NCI-H345 treated with DMSO at 0.1 percent for 48 hours (cell line): ENCODE results near the gene GNPDA1.

Experiments used
- DNase-seq: peaks from one replicate; lab custom pipeline; 2025; ENCODE audit not compliant: unreplicated experiment; lab: John Stamatoyannopoulos, UW

GNPDA1 gene

DNA sequence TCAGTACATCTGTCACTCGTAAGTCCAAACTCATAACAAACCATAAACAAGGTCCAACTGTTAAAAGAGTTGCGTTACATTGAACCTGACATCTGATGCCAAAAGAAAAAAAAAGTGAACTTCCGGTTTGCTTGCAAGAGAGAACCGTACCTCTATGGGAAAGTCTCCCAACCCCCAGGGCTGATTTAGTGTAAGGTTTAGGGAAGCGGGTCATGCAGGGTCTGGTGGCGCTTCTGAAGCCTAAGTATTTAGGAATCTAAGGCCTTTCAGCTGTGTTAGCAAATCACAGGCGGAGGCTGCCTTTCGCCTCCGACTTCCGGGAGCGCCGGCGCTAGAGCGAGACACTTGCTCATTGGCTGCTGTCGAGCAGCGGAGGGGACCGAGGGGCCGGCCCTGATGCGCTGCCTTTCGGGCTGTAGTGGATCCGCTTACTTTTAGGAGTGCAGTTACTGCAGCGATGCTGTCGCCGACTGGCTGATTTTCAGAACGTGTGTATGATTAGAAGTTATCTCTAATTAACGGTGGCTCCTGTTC is 12.0 kb upstream of the GNPDA1 start:
- peak; percentile 98 for DNase-seq

DNA sequence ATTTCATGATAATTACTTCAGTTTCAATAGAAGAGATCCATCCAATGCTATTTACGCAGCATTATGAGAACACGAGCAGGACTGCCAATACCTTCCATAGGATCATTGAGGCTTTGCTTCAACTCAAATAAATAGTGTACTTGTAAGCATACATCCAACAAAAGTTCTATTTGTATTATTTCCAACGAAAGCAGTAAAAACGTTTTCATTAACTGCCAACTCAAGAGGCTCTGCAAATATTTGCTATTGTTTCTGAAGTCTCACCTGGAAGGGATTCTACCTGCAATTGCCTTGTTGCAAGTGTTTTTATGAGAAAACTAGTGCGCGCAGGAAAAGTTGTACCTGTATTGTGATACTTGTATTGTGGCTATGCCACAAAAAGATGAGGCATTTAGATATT is 11.0 kb upstream of the GNPDA1 start:
- DNase-seq, result peak; percentile 4

DNA sequence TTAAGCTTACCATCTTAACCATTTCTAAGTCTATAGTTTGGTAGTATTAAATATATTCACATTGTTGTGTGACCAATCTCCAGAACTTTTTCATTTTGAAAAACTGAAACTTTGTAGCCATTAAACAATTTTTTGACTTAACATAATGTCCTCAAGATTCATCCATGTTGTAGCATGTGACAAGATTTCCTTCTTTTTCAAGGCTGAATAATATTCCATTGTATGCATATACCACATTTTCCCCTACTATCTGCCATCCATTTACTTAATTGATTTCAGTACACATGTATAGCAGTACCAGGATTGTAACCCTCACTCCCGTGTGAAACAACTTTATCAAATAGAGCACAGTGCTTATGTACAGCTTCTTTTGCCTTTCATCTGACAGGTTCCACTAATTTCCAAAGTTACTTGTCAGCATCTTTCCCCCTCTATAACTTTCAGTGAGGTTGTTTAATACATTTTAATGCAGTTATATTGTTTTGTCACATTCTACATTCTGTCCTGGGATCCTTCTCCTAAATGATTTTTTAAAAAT is 7.4 kb upstream of the GNPDA1 start:
- no peak for DNase-seq

DNA sequence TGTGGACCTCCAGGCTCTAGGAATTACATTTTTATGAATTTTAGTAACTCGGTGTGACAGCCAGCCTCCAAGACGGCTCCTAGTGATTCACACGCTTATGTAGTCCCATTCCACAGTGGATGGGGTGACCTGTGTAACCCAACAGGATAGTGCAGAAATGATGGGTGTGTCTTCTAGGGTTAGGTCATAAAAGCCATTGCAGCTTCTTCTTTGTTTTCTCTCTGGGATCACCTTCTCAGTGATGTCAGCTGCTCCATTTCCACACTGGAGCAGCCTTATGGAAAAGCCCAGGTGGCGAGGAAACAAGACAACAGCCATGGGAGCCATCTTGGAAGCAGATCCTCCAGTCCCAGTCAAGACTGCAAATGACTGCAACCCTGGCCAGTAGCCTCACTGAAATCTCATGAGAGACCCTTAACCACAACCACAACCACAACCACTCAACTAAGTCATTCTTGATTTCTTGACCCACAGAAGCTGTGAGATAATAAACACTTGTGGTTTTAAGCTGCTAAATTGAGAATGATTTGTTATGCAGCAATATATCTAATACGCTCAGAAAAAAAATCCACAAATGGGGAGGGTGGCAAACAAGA is 5.1 kb upstream of the GNPDA1 start:
- no peak for DNase-seq

DNA sequence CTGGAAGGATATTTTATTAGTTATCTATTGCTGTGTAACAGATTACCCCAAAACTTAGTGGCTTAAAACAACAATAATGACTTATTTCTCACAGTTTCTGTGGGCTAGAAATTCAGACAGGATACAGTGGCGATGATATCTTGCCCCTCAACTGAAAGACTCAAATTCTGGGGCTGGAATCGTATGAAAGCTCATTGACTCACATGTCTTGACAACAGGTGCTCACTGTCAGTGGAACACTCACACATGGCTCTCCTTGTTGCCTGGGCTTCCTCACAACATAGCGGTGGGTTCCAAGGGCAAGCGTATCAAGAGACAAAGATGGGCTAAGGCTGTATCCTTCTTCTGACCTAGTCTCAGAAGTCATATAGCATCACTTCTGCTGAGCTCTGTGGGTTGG is 3.7 kb upstream of the GNPDA1 start:
- DNase-seq, result no peak

DNA sequence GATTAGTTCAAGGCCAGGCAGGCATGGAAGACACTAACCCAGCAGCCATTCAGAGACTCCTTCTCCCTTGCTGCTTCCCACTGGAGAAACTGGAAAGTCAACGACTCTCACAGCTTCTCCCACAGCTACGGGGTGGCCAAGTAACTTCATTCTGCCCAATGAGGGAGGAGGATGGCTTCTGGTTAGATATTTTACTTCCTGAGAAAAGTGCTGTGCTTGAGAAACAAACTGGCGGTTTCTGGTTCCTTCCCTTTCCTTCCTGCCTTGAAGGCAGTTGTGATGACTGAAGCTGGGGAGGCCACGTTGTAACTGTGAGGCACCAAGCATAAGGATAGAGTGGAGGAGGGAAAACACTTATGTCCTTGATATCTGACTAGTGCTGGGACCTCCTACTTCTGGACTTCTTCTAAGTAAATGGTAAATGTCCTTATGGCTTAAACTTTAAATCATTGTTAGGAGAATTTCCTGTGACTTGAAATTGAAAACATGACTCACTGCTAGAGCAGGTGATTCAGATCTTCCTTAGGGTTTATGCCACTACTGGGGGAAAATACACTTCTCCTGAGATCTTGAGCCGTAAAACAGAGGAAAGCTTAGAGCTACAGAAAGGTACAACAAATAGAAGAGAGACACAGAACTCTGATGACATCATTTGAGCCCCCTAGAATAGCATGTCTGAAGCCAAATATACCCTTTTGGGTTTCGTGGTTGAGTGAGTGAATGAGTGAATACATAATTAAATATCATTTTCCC is 3.1 kb upstream of the GNPDA1 start:
- no peak for DNase-seq

DNA sequence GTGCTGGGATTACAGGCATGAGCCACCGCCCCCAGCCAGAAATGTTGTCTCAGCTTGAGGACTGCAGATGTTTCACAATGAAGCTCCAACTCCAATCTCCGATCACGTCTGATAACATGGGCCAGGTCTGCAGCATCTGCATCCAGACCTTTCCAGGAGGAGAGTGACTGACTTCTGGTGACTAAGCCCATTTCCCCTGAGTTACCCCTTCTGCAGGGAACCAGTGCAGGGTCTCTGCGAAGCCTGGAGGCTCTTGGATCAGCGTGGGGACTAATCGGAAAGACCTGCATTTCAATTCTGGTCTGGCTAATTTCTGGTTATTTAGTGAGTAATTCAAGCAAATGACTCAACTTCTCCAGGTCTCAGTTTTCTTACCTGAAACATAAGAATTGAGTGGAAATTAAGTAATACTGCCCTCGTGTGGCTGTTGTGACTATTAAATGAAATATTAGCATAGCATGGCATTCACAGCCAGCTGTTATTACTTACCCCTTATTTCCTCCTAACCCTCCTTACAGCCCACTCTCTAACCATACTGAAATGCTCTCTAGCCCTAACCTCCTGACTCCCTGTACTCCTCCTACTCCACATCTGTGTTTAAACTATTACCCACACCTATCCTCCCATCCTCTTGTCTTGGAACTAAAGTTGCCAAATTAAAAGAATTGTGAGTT is 2.2 kb upstream of the GNPDA1 start:
- peak; percentile 49 for DNase-seq

DNA sequence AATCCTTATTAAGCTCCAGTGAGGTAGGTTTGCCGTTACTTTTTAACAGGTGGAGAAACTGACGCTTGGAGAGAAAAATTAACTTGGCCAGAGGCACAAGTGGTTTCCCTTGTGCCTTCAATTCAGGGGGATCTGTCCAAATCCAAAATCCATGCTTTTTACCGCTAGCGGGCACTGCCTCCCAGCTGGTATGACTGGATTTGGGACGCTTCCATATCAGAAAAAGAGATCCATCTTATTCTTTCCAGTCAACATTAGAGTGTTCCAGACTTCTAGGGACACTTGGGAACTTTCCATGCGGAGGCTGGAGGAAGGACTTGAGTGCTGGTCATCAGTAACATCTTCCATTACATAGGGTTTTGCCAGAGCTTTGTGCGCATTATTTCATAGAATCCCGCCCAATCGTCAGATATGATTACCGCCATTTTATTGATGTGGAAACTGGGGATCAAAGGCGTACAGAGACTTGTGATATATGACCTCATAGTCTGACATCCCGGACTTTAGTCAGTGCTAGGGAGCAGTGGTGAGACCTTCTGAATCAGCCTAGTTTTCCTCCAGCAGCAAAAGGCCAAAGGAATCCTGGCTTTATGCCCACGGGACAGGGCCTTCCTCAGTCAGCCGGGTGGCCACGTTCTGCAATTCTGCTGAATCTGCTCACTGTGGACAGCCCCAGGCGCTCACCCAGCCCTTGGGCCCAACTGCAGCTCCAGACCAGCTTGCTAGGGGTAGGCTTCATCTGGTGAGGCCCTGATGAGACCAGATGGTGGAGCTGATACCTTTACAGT is 1.1 kb upstream of the GNPDA1 start:
- DNase-seq, result no peak

DNA sequence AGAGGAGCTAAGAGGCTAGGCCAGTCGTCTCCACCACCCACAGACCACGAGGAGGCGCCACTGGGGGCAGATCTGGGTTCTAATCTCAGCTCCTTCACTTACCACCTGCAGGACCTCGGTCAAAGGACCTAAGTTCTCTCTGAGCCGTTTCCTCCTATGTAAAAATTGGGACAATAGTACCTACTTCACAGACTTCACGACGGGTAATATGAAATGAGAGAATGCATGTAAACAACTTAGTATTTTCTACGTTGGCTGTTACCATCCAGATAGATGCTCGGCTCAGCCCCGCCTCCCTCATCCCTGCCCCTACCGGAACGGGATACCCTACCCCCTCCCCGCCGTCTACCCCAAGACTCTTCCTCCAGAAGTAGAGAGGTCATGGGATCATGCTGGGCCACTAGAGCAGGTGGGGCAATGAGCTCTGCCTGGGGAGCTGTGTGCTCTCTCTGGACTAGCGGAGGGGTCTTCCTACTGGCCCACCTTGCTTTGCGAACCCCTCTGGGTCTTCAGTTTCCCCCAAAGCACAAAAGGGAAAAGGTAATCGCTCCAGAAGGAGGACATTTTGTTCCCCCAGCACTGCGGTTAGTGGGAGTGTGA is 541 bp downstream of the GNPDA1 start:
- DNase-seq, result peak; percentile 2

DNA sequence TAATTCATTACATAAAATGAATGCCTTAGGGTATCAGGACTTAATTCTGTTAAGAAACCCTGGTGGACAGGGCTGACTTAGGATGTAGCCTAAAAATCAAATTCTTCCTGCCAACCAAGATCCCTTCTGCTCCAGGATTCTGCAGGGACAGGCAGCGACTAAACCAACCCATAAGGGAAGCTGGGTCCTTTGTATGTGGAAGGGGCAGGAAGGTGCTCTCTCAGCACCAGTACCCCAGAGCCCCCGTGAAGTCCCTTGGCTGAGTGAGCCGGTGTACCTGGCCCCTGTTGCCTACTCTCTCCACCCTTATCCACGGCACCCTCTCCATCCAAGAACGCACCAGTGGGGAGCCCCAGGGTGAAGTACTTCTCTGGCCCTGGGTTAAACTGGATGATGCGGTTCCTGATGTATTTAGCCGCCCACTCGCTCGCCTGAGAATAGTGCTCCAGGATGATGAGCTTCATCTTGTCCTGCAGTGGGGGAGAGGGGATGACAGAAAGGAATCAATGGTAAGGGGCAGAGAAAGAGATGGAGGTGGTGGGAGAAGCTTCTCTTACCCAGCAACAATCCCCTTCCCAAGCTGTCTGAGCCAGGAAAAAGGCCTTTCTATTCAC is 1.1 kb downstream of the GNPDA1 start:
- DNase-seq, result no peak

DNA sequence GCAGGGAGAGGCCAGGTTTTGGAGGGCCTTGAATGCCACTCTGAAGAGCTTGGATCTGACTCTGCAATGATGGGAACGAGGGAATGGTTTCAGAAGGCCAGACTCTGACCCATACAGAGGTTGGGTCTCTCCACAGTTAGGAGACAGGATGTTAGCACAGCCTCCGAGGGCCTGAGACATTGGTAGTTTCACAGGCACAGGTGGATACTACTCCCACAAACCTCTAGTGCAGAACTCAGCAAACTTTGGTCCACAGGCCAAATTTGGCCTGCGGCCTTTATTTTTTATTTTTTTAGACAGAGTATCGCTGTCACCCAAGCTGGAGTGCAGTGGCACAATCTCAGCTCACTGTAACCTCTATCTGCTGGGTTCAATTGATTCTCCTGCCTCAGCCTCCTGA is 2.9 kb downstream of the GNPDA1 start:
- no peak for DNase-seq

DNA sequence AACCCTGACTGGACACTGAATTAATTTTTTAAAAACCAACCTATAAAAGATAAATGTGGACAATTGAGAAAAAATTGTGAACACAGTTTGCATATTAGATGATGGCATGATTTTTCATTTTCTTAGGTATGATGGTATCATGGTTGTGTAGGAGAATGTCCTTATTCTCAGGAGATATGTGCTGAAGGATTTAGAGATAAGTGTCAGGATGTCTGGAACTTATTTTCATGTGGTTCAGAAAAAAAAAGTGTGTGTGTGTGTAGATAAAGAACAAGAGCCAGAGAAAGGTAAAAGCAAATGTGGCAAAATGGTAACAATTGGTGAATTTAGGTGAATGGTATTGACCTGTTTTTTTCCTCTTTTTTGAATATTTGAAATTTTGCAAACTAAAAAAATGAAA is 4.0 kb downstream of the GNPDA1 start:
- no peak for DNase-seq

DNA sequence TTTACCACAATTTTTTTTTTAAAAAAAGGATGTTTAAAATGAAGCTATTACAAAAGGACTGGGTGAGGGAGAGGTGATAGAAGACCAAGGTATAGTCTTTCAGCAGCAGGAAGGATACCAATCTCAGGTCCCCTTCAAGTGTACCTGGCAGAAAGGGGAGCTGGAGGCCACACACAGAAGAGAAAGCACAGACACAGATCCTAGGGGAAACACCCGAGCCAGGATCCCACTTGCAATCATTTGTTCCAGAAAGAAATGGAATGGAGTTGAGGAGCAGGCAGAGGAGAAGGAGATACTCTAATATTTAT is 5.6 kb downstream of the GNPDA1 start:
- DNase-seq, result no peak

DNA sequence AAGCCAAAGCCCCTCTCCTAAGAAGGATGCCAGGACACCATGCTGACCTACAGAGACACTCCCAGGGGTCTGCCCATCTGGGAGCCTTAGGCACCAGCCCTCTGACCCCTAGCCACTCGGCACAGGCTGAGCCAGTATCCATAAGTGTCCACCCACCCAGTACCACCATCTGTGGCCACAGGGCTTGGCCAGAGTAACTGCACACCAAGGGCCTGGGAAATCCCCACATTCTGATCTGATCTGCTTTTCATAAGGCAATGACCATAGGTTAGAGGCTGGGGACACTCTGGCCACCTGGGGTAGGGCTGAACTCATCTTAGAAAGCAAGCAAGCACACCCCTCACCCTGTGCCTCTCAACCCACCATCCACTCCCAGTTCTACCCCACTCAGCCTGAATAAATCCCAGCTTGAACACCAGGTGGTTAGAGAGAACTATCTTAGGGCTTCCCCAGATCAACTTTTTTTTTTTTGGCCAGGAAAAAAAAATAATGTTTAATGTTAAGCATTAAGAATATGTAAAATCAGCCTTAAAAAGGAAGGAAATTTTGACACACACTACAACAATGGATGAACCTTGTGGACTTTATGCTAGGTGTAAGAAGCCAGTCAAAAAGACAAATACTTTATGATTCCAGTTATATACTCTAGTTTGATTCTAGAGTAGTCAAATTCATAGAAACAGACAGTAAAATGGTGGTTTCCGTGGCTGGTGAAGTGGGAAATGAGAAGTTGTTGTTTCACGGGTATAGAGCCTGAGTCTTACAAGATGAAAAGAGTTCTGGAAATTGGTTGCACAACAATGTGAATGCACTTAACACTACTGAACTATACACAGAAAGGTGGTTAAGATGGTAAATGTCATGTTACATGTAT is 6.2 kb downstream of the GNPDA1 start:
- DNase-seq, result no peak

DNA sequence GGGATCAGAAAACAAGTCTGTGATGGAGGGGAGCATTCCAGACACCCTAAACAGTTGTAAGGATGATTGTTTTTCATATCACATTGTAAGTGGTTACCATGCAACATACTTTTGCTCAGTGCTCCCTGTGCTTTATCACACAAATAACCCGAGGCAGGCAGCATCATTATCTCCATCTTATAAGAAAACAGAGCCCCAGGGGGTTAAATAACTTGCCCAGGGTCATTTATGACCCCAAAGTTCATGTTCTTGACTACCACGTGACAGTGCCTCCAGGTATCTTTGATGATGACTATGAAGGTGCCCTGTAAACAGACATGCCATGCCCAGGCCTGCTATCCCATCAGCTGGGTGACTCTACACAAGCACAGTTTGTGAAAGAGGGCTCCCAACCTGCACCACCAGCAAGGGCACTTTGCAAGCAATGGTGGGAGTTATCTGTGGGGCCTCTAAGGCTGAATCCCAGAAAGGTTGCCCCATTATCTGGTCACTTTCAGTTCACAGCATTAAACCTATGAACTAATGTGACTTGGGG is 9.5 kb downstream of the GNPDA1 start:
- no peak for DNase-seq

DNA sequence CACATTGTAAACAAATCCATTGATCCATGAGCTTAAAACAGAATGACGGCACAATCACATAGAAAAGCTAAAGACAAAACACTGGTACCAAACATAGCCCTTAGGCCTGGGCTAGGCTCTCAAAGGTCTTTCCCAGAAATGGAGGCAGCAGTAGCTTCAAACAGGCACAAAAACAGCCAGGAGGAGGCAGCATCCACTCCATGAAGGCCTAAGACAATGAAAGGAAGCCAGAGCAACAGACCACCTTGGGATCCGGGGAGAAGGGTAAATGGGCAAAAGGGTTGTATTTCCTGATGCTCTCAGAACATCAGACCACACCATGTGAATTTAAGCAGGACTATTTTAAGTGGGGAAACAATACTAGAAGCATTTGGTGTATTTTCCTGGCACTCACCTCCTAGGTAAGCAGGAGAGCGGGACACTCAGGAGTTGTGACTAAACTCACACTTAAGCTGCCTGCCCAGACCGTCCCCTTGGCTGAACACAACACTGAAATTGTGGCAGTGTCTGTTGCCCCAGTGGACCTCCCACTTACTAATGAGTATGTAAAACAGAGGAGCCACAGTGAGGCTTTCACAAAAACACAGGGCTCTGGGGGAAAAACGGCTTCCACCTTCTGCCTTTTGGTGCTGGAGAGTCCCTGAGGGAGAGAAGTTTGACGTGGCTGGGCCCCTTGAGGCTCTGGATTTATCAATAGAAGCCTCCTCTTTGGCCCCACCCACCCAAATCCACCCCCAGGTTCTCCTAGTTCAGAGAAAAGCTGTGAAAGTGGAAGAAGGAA is 11.9 kb downstream of the GNPDA1 start:
- no peak for DNase-seq

DNA sequence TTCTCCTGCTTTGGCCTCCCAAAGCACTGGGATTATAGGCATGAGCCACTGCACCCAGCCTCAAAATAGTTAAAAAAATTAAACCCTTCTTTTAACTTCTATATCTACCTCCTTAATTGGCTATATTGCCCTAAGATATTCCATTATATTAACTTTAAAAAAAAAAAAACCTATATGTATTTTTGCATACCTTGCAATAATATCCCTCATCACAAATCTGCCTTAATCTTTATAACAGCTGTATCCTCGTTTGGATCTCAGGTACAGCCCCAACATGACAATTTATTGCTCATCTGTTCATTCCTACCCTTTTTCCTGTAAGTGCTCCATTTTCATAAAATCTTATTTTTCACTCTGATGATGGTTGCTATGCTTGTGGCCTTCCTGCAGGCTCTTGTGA is 12.7 kb downstream of the GNPDA1 start:
- no peak for DNase-seq

DNA sequence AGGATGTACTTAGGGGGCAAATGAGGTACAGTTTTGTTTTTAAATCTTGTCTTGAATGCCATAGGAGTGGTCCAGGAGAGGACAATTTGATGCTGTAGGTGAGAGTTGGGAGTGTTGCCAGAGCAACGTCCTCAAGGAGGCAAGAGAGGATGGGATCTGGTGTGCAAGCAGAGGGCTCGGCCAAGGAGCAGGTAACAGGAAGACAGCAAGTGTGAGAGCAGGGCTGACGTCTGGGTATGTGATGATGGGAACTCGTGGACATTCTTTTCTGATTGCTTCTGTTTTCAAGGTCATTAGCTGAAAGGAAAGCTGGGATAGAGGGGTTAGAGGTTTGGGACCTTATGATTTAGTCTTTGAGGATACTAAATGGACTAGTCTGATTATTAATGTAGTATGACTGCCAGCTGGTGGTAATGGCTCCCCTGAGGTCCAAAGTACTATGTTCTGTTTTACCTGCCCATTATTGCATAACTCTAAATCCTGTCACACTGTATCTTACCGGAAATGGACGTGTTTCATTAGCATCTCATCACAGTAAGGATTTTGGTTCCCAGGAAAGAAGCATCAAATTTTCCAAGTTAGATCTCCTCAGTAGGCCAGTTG is 15.4 kb downstream of the GNPDA1 start:
- no peak for DNase-seq
